Measurements from ENCODE around the gene MICAL2. TPM values are rescaled to one million over a fixed set of nuclear protein-coding genes. Genes with fewer than 3 reads are reported as not detected.

The MICAL2 gene
- total and polyA plus RNA-seq, 10 of the 15 experiments (the other 5 are each of a cell fraction or from before 2014, with no cell fraction given), result 0.90 to 5.6 (median 2.4) TPM

- no peak for FAIRE-seq
- ChIA-PET SMC1A (ENCODE audit: uncharacterized antibody, unreplicated experiment) (no interaction called here), CTCF (interaction anchor here (1.1 kb wide), 1 partner anchor 39 kb away, joined by 4 read pairs; no protein-coding TSS in a partner anchor), RAD21 (ENCODE audit: unreplicated experiment) (no interaction called here), POLR2A (interaction anchor here (0.6 kb wide), 1 partner anchor 13 kb away, joined by 3 read pairs; no protein-coding TSS in a partner anchor)
- no peaks in the 10 kb centered on the region for H3K9me3 ChIP-seq (replicated peaks; ENCODE audit: control insufficient read depth, insufficient read depth, low read length)
- no peak overlapping the region for H3K4me2 ChIP-seq (ENCODE audit: control insufficient read depth, insufficient read depth)
- H3K79me2 ChIP-seq (ENCODE audit: control insufficient read depth, insufficient read depth, low read length), result no peaks in the 10 kb centered on the region
- no peak overlapping the region for H3K27ac ChIP-seq (ENCODE audit: control insufficient read depth, insufficient read depth)
- no peaks in the 10 kb centered on the region for H4K20me1 ChIP-seq (ENCODE audit: control insufficient read depth, insufficient read depth)
- ATAC-seq, result no peak
- intact Hi-C loops (cut with micrococcal nuclease; ENCODE audit: unreplicated experiment), result no loop called here
- TF ChIP-seq RBBP5 (conservative IDR thresholded peaks at IDR 0.05) (no peak), DPF2 (IDR thresholded peaks at IDR 0.05) (no peak), SMARCA5 (IDR thresholded peaks at IDR 0.05) (no peak), KLF5 (IDR thresholded peaks at IDR 0.05; ENCODE audit: partially characterized antibody) (no peak)
- TF ChIP-seq, protein P1, sequence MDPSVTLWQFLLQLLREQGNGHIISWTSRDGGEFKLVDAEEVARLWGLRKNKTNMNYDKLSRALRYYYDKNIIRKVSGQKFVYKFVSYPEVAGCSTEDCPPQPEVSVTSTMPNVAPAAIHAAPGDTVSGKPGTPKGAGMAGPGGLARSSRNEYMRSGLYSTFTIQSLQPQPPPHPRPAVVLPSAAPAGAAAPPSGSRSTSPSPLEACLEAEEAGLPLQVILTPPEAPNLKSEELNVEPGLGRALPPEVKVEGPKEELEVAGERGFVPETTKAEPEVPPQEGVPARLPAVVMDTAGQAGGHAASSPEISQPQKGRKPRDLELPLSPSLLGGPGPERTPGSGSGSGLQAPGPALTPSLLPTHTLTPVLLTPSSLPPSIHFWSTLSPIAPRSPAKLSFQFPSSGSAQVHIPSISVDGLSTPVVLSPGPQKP (IDR thresholded peaks at IDR 0.05; ENCODE audit: low read depth, low read length), result no peak
- H3K9ac ChIP-seq (ENCODE audit: control insufficient read depth, insufficient read depth, low read length), result no peak overlapping the region
- no peaks in the 10 kb centered on the region; the same call in 1 of the 2 replicates for H3K4me1 ChIP-seq (ENCODE audit: control insufficient read depth, insufficient read depth, low read length)
- no peaks in the 10 kb centered on the region for H3K36me3 ChIP-seq (ENCODE audit: control insufficient read depth in 2 of 2, insufficient read depth in 2 of 2, low read length in 1 of 2)
- no peak overlapping the region for H3K4me3 ChIP-seq
- in situ Hi-C loops (cut with MboI), result no loop called here
- no peaks in the 10 kb centered on the region; a peak in 1 of 4 replicates for H3K27me3 ChIP-seq (replicated peaks in 1 of 2; ENCODE audit: control insufficient read depth in 2 of 2, insufficient read depth in 2 of 2, low read length in 1 of 2)
- no TSS peak for BruUV-seq (replicated peaks)
- WGBS (ENCODE audit: insufficient coverage, insufficient replicate concordance, low lambda C conversion rate, missing lambda C conversion rate), result 35% methylated on average over 12 of the region's 12 CpGs
- H2AFZ ChIP-seq (ENCODE audit: control insufficient read depth, low read depth, low read length), result no peak overlapping the region
- DNase-seq (ENCODE audit: low read depth, low spot score), result no peak
These were observed 28.9 kb downstream of the MICAL2 start for GRCh38 chr11:12139144-12139881.

DNA sequence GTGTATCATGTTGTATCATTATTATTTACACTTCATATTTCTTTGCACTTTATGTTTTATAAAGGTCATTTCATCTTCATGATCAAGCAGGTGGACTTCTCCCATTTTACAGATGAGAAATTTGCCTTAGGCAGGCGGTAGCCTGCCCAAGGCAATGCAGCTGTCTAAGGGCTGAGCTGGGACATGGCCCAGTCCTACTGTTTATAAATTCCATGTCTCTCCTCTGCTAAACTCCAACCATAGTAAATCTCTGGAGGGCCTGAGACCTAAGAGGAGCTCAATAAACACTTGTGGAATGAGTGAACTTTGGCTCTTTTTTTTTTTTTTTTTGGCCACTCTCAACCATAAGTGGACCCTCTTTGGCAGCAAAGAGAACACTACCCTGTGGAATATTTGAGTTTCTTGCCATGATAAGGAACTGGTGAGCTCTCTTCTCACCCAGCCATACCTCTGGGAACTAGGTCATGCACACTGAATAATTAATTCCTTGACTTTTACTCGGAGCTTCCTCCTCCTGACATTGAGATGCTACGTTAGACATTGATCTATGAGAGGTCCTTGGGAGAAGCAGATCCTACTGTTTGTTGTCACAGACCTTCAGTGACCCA, 29.9 kb downstream of the MICAL2 start:
- intact Hi-C loops (cut with micrococcal nuclease; ENCODE audit: unreplicated experiment), result no loop called here
- Histone ChIP-seq H4K20me1 (ENCODE audit: control insufficient read depth, insufficient read depth) (no peaks in the 10 kb centered on the region), H3K9me3 (replicated peaks; ENCODE audit: control insufficient read depth, insufficient read depth, low read length) (no peaks in the 10 kb centered on the region), H3K27ac (ENCODE audit: control insufficient read depth, insufficient read depth) (no peak overlapping the region), H3K4me2 (ENCODE audit: control insufficient read depth, insufficient read depth) (no peak overlapping the region), H3K9ac (ENCODE audit: control insufficient read depth, insufficient read depth, low read length) (no peak overlapping the region), H3K4me3 (no peak overlapping the region), H3K79me2 (ENCODE audit: control insufficient read depth, insufficient read depth, low read length) (no peaks in the 10 kb centered on the region), H3K27me3 (replicated peaks in 1 of 2; ENCODE audit: control insufficient read depth in 2 of 2, insufficient read depth in 2 of 2, low read length in 1 of 2) (no peaks in the 10 kb centered on the region; a peak in 1 of 4 replicates), H2AFZ (ENCODE audit: control insufficient read depth, low read depth, low read length) (no peak overlapping the region), H3K36me3 (ENCODE audit: control insufficient read depth in 2 of 2, insufficient read depth in 2 of 2, low read length in 1 of 2) (no peaks in the 10 kb centered on the region), H3K4me1 (ENCODE audit: control insufficient read depth, insufficient read depth, low read length) (no peaks in the 10 kb centered on the region)
- ChIA-PET CTCF (no interaction called here), SMC1A (ENCODE audit: uncharacterized antibody, unreplicated experiment) (no interaction called here), RAD21 (ENCODE audit: unreplicated experiment) (no interaction called here), POLR2A (interaction anchor here (0.7 kb wide), 1 partner anchor 25 kb away, joined by 10 read pairs; no protein-coding TSS in a partner anchor)
- DNase-seq (ENCODE audit: low read depth, low spot score) (no peak), FAIRE-seq (no peak), ATAC-seq (no peak)
- no peak for TF ChIP-seq EGR1 (IDR thresholded peaks at IDR 0.05; ENCODE audit: borderline replicate concordance in 1 of 2, low read depth in 2 of 2, low read length in 2 of 2)
- no peak for TF ChIP-seq TAF1 (IDR thresholded peaks at IDR 0.05; ENCODE audit: borderline replicate concordance, low read depth, low read length)
- no peak for TF ChIP-seq CBFB (IDR thresholded peaks at IDR 0.05; ENCODE audit: low read depth)
- no peak for TF ChIP-seq TARDBP (IDR thresholded peaks at IDR 0.05; ENCODE audit: borderline replicate concordance)
- no peak for TF ChIP-seq ZBED1 (IDR thresholded peaks at IDR 0.05; ENCODE audit: borderline replicate concordance)
- no peak for TF ChIP-seq TCF7 (IDR thresholded peaks at IDR 0.05; ENCODE audit: borderline replicate concordance)
- in situ Hi-C loops (cut with MboI), result no loop called here
- no TSS peak for BruUV-seq (replicated peaks)
- WGBS (ENCODE audit: insufficient coverage, insufficient replicate concordance, low lambda C conversion rate, missing lambda C conversion rate), result 12% methylated on average over 3 of the region's 3 CpGs
